ENCODE data around the gene EIF3K.

DNA sequence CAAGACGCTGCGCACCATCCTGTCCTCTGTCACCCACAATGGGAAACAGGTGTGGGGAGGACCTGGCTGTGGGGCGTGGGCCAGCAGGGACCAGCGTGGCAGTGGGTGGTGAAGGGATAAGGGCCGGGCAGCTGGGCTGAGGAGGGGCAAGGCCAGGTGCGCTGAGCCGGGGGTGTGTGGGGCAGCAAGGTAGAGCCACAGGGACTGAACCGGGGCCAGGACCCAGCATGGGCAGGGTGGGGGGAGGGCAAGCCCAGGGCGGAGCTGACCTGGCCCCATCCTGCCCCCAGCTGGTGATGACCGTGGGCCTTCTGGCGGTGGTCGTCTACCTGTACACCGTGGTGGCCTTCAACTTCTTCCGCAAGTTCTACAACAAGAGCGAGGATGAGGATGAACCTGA lies 38.9 kb upstream of the EIF3K start:
- TF ChIP-seq CTCF (conservative IDR thresholded peaks at IDR 0.05 in 1 of 2, IDR thresholded peaks at IDR 0.05 in 1 of 2; ENCODE audit: extremely low read depth in 1 of 2, insufficient read depth in 1 of 2, low read depth in 1 of 2, low read length in 2 of 2), result no peak
- no peak for TF ChIP-seq EZH2 (IDR thresholded peaks at IDR 0.05; ENCODE audit: borderline replicate concordance, low read length)

Data from mammary epithelial cell (primary cell).